CD4-positive, alpha-beta T cell (primary cell): Measurements from ENCODE around the gene GBP6. TPM values are rescaled to one million over a fixed set of nuclear protein-coding genes. Genes with fewer than 3 reads are reported as not detected.

Experiments used
- ATAC-seq: fragments of 200-7000 bp; cut with Tn5 transposase; one replicate; pipeline ENCODE4 v1.10.0; 2022; ENCODE audit warnings: mild to moderate bottlenecking; ENCODE audit not compliant: poor library complexity
- CTCF ChIA-PET: fragments of 350-600 bp; sonication (Branson Sonifier 250); formaldehyde crosslinking; loops from one replicate; lab custom pipeline; 2021; ENCODE audit warnings: antibody characterized with exemption, inconsistent platforms; lab: Charles Lee
- POLR2A ChIA-PET: fragments of 350-600 bp; sonication (Branson Sonifier 250); formaldehyde crosslinking; loops from one replicate; lab custom pipeline; 2021; ENCODE audit warnings: antibody characterized with exemption, inconsistent platforms; lab: Charles Lee
- DNase-seq, 14 experiments: peaks; one replicate each; pipeline ENCODE4 v3.0.0-alpha.2; 2013 to 2020; ENCODE audit warnings: mixed read lengths in 2 of 14
- H3K27ac ChIP-seq, 2 donors: one replicate each; pipeline versions ENCODE4 v1.5.1 to v1.7.0; 2013; ENCODE audit warnings: low read length in 2 of 2, low read depth in 1 of 2, mild to moderate bottlenecking in 1 of 2
- H3K27me3 ChIP-seq, 2 experiments: 1 replicate in 1 of 2; 2 replicates in 1 of 2; pipeline versions ENCODE4 v1.6.1 to v1.7.0; 2013; ENCODE audit warnings: low read length in 2 of 2, control low read depth in 1 of 2, mild to moderate bottlenecking in 1 of 2, moderate library complexity in 1 of 2; ENCODE audit not compliant: insufficient read depth in 2 of 2, control insufficient read depth in 1 of 2
- H3K36me3 ChIP-seq: one replicate; pipeline ENCODE4 v1.6.1; 2013; ENCODE audit warnings: low read length, control low read depth; ENCODE audit not compliant: insufficient read depth
- H3K4me1 ChIP-seq: one replicate; pipeline ENCODE4 v1.6.1; 2013; ENCODE audit warnings: low read length, control low read depth; ENCODE audit not compliant: insufficient read depth
- H3K4me3 ChIP-seq: one replicate; pipeline ENCODE4 v1.5.1; 2013; ENCODE audit warnings: mild to moderate bottlenecking, low read length, moderate library complexity
- H3K9me3 ChIP-seq, 2 experiments: 1 replicate in 1 of 2; 2 replicates in 1 of 2; pipeline versions ENCODE4 v1.6.1 to v1.7.0; 2013; ENCODE audit warnings: low read length in 2 of 2, mild to moderate bottlenecking in 2 of 2, control low read depth in 1 of 2, moderate library complexity in 1 of 2; ENCODE audit not compliant: control insufficient read depth in 1 of 2, insufficient read depth in 1 of 2
- H3K27ac Mint-ChIP-seq: one replicate; pipeline ENCODE4 v1.8.0; 2020; ENCODE audit warnings: mixed read lengths
- H3K27me3 Mint-ChIP-seq: one replicate; pipeline ENCODE4 v1.8.0; 2021; ENCODE audit warnings: mixed read lengths
- H3K36me3 Mint-ChIP-seq: one replicate; pipeline ENCODE4 v1.8.0; 2021; ENCODE audit warnings: low read depth, mixed read lengths
- H3K4me1 Mint-ChIP-seq: one replicate; pipeline ENCODE4 v1.8.0; 2021; ENCODE audit warnings: low read depth, mixed read lengths
- H3K4me3 Mint-ChIP-seq: one replicate; pipeline ENCODE4 v1.8.0; 2020; ENCODE audit warnings: mild to moderate bottlenecking, mixed read lengths
- H3K9me3 Mint-ChIP-seq: one replicate; pipeline ENCODE4 v1.8.0; 2020; ENCODE audit warnings: mixed read lengths
- intact Hi-C, 2 experiments: fragments of 100-400 bp; cut with DNase I in 1 of 2; cut with micrococcal nuclease in 1 of 2; formaldehyde crosslinking; loops; one replicate each; pipeline versions ENCODE4 v1.15.1 to v1.9.0; 2023 to 2025; cut with DNase I, micrococcal nuclease
- polyA plus RNA-seq, 2 donors: library from polyadenylated mRNA; unstranded; fragments of 120-200 nt; gene quantifications; one replicate each; pipeline ENCODE4 v1.2.1, GENCODE V29; 2013
- total RNA-seq, 174 experiments: library from RNA in 2 of 174; stranded (reverse) in 2 of 174; gene quantifications; one replicate each; pipeline ENCODE4 v1.2.3 and lab custom pipeline; 2021 to 2026
- TF ChIP-seq, protein P1 (sequence below): fragments of 200-600 bp; IDR thresholded peaks from one replicate; pipeline ENCODE4 v1.8.0; 2022; ENCODE audit warnings: antibody characterized with exemption, mild to moderate bottlenecking

GBP6 gene, protein sequence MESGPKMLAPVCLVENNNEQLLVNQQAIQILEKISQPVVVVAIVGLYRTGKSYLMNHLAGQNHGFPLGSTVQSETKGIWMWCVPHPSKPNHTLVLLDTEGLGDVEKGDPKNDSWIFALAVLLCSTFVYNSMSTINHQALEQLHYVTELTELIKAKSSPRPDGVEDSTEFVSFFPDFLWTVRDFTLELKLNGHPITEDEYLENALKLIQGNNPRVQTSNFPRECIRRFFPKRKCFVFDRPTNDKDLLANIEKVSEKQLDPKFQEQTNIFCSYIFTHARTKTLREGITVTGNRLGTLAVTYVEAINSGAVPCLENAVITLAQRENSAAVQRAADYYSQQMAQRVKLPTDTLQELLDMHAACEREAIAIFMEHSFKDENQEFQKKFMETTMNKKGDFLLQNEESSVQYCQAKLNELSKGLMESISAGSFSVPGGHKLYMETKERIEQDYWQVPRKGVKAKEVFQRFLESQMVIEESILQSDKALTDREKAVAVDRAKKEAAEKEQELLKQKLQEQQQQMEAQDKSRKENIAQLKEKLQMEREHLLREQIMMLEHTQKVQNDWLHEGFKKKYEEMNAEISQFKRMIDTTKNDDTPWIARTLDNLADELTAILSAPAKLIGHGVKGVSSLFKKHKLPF
- under 1 TPM in 1 of 2 experiments, not detected in 1; 0.08 TPM for total RNA-seq
- polyA plus RNA-seq (2013, experiment 1 of 2): 0.28 TPM
- polyA plus RNA-seq (2013, experiment 2 of 2): 0.15 TPM
- 0.16 to 18.3 (median 1.0) reads per million in 172 experiments for total RNA-seq (lab: John Stamatoyannopoulos, UW)

DNA sequence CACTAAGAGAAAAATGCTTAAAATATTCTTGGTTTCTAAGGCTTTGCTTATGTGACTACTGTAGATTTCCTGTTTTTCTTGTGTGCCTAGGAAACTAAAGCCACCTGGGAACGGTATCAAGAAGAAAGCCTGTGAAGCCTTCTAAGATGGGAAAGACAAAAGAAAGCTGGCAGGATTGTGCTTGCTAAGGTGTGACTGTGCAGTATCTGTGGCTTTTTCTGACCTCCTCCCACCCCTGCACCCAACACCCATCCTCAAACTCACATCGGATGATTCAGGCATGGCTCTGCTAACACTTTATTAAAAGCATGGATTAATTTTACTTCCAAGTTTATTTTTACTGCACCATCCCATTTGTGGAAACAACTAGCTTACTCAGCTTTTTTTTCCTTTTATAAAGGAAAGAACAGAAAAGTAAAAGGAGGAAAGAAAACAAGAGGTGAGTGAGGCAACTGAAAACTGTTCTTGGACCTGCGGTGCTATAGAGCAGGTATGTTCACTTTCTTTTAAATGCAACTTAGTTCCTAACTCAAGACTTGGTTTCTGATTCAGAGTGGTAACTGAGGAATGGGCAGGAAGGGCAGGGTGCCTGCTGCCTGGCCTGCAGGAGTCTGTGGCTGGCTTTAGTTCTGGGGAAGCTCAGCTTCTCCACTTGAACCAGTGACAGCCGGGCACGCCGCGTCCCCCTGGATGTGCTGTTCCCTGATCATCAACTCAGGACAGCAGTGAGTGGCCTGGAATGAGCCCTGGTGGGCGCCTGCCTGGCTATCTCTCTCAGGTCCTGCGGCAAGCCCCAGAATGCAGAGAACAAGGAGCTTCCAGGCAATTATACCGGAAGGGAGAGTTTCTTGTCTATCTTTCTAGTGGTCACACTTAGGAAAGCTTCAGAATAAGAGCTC lies at the start of gene GBP6:
Gene GBP6, plus strand, starts transcription at position 422 of the 899 bp plus-strand sequence. CDS start 4,493 bp downstream, outside the sequence.
- no peak within 1 kb of the TSS for H3K4me3 Mint-ChIP-seq
- H3K4me3 ChIP-seq: no peak within 1 kb of the TSS
- ATAC-seq: no peak
- no peak within 1 kb of the TSS for H3K27ac ChIP-seq
- TF ChIP-seq, protein P1, sequence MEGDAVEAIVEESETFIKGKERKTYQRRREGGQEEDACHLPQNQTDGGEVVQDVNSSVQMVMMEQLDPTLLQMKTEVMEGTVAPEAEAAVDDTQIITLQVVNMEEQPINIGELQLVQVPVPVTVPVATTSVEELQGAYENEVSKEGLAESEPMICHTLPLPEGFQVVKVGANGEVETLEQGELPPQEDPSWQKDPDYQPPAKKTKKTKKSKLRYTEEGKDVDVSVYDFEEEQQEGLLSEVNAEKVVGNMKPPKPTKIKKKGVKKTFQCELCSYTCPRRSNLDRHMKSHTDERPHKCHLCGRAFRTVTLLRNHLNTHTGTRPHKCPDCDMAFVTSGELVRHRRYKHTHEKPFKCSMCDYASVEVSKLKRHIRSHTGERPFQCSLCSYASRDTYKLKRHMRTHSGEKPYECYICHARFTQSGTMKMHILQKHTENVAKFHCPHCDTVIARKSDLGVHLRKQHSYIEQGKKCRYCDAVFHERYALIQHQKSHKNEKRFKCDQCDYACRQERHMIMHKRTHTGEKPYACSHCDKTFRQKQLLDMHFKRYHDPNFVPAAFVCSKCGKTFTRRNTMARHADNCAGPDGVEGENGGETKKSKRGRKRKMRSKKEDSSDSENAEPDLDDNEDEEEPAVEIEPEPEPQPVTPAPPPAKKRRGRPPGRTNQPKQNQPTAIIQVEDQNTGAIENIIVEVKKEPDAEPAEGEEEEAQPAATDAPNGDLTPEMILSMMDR: no peak
- H3K27me3 ChIP-seq: no peaks in the 10 kb centered on the region
- peaks cover 8% of the 10 kb centered on the region for H3K4me1 Mint-ChIP-seq
- CTCF ChIA-PET: interaction anchor here (1.3 to 2.0 kb wide), 2 partner anchors 111 to 278 kb away, joined by 3 to 9 read pairs; no protein-coding TSS in a partner anchor
- POLR2A ChIA-PET: interaction anchor here (0.8 kb wide), 1 partner anchor 32 kb away, joined by 3 read pairs; no protein-coding TSS in a partner anchor
- H3K27me3 Mint-ChIP-seq: no peaks in the 10 kb centered on the region
- H3K36me3 Mint-ChIP-seq: no peaks in the 10 kb centered on the region
- no peak for DNase-seq
- no peak within 1 kb of the TSS for H3K27ac Mint-ChIP-seq
- no peaks in the 10 kb centered on the region for H3K9me3 ChIP-seq
- intact Hi-C loops: no loop called here
- H3K36me3 ChIP-seq: no peaks in the 10 kb centered on the region
- H3K9me3 Mint-ChIP-seq: no peaks in the 10 kb centered on the region
- H3K4me1 ChIP-seq: peaks cover 3% of the 10 kb centered on the region

DNA sequence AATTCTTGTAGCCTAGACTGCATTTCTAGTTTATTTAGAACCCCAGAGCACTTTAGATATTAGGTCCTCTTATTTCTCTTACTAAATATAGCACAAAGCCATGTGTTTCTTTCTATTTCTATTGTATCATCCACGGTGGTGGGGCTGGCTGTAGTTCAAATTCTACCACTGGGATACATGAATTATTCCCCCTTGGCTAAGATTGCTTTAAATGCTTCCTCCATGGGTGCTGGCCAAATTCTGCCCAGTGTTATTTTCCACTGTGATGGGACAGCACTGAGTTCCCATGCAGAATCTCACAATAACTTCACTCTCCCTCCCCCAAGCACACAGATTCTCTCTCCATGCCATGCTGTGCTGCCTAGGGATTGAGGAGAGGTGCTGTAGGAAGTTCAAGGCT lies 41.5 kb upstream of the GBP6 start:
- CTCF ChIA-PET: no interaction called here

More for the DNA sequence above, 41.5 kb upstream of the GBP6 start:
- H3K4me3 ChIP-seq: no peak overlapping the region
- peaks cover 8 to 10% of the 10 kb centered on the region in 2 experiments for H3K9me3 ChIP-seq
- H3K36me3 ChIP-seq: no peaks in the 10 kb centered on the region
- DNase-seq: no peak
- ATAC-seq: no peak
- POLR2A ChIA-PET: no interaction called here
- H3K27ac Mint-ChIP-seq: no peak overlapping the region
- no peaks in the 10 kb centered on the region for H3K27me3 ChIP-seq
- intact Hi-C loops: no loop called here
- no peak overlapping the region for H3K27ac ChIP-seq
- TF ChIP-seq, protein P1: no peak
- no peaks in the 10 kb centered on the region for H3K27me3 Mint-ChIP-seq
- no peak overlapping the region for H3K4me3 Mint-ChIP-seq
- peaks cover 19% of the 10 kb centered on the region for H3K9me3 Mint-ChIP-seq
- H3K4me1 ChIP-seq: peaks cover 7% of the 10 kb centered on the region
- peaks cover 16% of the 10 kb centered on the region for H3K36me3 Mint-ChIP-seq
- no peaks in the 10 kb centered on the region for H3K4me1 Mint-ChIP-seq
